Peyer's patch (tissue), 4 donors: ENCODE data around the gene IL1RN.

Experiments
- POLR2A ChIP-seq, 2 donors: fragments of 450-650 bp; IDR thresholded peaks; one replicate each; pipeline ENCODE4 v1.5.1; 2017; ENCODE audit warnings: antibody characterized with exemption in 2 of 2, mild to moderate bottlenecking in 2 of 2, moderate library complexity in 2 of 2
- TF ChIP-seq, protein P1 (sequence below), 6 experiments: fragments of 450-650 bp in 4 of 6; fragments of 200-600 bp in 2 of 6; sonication (generic) in 1 of 6; IDR thresholded peaks; one replicate each; pipeline ENCODE4 v1.5.1; 2017 to 2019; ENCODE audit warnings: antibody characterized with exemption in 6 of 6, mild to moderate bottlenecking in 3 of 6, moderate library complexity in 1 of 6

DNA sequence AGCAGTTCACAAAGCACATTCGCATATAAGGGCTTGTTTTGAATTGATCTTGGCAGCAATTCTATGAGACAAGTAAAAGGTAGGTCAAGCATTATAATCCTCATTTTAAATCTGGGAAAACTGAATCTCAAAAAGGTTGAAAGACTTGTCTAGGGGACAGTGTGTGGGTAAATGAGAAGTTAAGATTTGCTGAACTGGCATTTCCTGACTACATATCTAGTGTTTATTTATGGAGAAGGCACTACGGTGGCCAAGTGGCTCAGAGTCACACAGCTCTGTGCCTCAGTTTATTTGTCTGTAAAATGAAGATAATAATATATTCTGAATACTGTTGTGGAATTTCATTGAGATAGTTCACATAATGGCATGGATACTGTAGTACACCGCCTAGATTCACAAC is 16.3 kb upstream of the IL1RN start:
- TF ChIP-seq POLR2A (IDR thresholded peaks at IDR 0.05), result no peak
- TF ChIP-seq, protein P1, sequence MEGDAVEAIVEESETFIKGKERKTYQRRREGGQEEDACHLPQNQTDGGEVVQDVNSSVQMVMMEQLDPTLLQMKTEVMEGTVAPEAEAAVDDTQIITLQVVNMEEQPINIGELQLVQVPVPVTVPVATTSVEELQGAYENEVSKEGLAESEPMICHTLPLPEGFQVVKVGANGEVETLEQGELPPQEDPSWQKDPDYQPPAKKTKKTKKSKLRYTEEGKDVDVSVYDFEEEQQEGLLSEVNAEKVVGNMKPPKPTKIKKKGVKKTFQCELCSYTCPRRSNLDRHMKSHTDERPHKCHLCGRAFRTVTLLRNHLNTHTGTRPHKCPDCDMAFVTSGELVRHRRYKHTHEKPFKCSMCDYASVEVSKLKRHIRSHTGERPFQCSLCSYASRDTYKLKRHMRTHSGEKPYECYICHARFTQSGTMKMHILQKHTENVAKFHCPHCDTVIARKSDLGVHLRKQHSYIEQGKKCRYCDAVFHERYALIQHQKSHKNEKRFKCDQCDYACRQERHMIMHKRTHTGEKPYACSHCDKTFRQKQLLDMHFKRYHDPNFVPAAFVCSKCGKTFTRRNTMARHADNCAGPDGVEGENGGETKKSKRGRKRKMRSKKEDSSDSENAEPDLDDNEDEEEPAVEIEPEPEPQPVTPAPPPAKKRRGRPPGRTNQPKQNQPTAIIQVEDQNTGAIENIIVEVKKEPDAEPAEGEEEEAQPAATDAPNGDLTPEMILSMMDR (IDR thresholded peaks at IDR 0.05), result no peak
